AG04450 (cell line): Measurements from ENCODE around the gene TBP. TPM values are rescaled to one million over a fixed set of nuclear protein-coding genes. Genes with fewer than 3 reads are reported as not detected.
A peak's percentile ranks its signal among the peaks of the same experiment; 100 is the strongest.

Experiments
- CTCF ChIA-PET: fragments of 300-600, 350-600 bp; formaldehyde crosslinking; extraction: SDS; loops from one replicate; lab custom pipeline; 2022; ENCODE audit warnings: antibody characterized with exemption, inconsistent platforms; lab: Charles Lee
- POLR2A ChIA-PET: fragments of 350-600 bp; formaldehyde crosslinking; extraction: SDS; loops from one replicate; lab custom pipeline; 2021; ENCODE audit warnings: antibody characterized with exemption, inconsistent platforms; lab: Yijun Ruan, JAX
- DNase-seq: peaks from one replicate; pipeline ENCODE4 v3.0.0-alpha.2; 2011; ENCODE audit warnings: low read depth, low spot score
- H3K27ac ChIP-seq: one replicate; pipeline ENCODE4 v1.5.1; 2012; ENCODE audit warnings: low read depth, low read length, control low read depth
- H3K27me3 ChIP-seq: one replicate; pipeline ENCODE4 v1.6.0; 2012; ENCODE audit warnings: low read length; ENCODE audit not compliant: control insufficient read depth, insufficient read depth
- H3K4me3 ChIP-seq: 2 replicates; pipeline ENCODE4 v1.5.1; 2011; ENCODE audit warnings: mild to moderate bottlenecking, low read depth, low read length, control low read depth
- H3K9me3 ChIP-seq: 2 replicates; pipeline ENCODE4 v1.5.1; 2012; ENCODE audit warnings: low read length; ENCODE audit not compliant: control insufficient read depth, insufficient read depth
- CTCF ChIP-seq: IDR thresholded peaks from 2 replicates; pipeline ENCODE4 v1.5.1; 2011; ENCODE audit warnings: low read depth, low read length, control low read depth, inconsistent platforms
- polyA plus RNA-seq: library from polyadenylated mRNA; depleted of rRNA; stranded (reverse); fragments of >200 nt; gene quantifications from 2 replicates; pipeline ENCODE4 v1.2.3, GENCODE V29; 2011

Gene TBP
- polyA plus RNA-seq, 1 experiment: 14.3 TPM

- H3K27ac ChIP-seq: peak within 1 kb of the TSS; percentile 47
- TF ChIP-seq CTCF: no peak
- peak within 1 kb of the TSS; percentile 96 for H3K4me3 ChIP-seq
- CTCF ChIA-PET: interaction anchor here (0.9 to 1.7 kb wide), 9 partner anchors 10 to 801 kb away, joined by 3 to 14 read pairs (median 3); no protein-coding TSS in a partner anchor
- H3K27me3 ChIP-seq: no peaks in the 10 kb centered on the region
- H3K9me3 ChIP-seq: no peaks in the 10 kb centered on the region
- DNase-seq: peak; percentile 74
- POLR2A ChIA-PET: interaction anchor here (0.6 to 1.4 kb wide), 3 partner anchors 9 to 34 kb away, joined by 3 to 7 read pairs (median 6); partner anchors contain the start of gene TBP
These were observed 30.2 kb downstream of the TBP start, which contains the start of gene PDCD2 for GRCh38 chr6:170584181-170584953. PDCD2 (minus strand) TSS chr6:170584637; CDS start chr6:170584581, 56 bp downstream.

GRCh38 chr6:170584954-170585498 lies 30.9 kb downstream of the TBP start:
- Histone ChIP-seq H3K27me3 (no peaks in the 10 kb centered on the region), H3K4me3 (peak overlapping the region; percentile 96), H3K9me3 (no peaks in the 10 kb centered on the region), H3K27ac (peak overlapping the region; percentile 47)
- DNase-seq: no peak
- no peak for TF ChIP-seq CTCF
- CTCF ChIA-PET: interaction anchor here (1.2 to 1.7 kb wide), 2 partner anchors 10 to 55 kb away, joined by 3 to 14 read pairs; no protein-coding TSS in a partner anchor
- POLR2A ChIA-PET: interaction anchor here (1.4 kb wide), 1 partner anchor 31 kb away, joined by 7 read pairs; the partner anchor contains the start of gene TBP

- ChIA-PET POLR2A (no interaction called here), CTCF (no interaction called here)
- TF ChIP-seq CTCF: no peak
- no peak for DNase-seq
- Histone ChIP-seq H3K27ac (no peak overlapping the region), H3K4me3 (no peak overlapping the region), H3K9me3 (no peaks in the 10 kb centered on the region), H3K27me3 (no peaks in the 10 kb centered on the region)
These were observed 36.6 kb downstream of the TBP start for GRCh38 chr6:170590725-170591124.

GRCh38 chr6:170596426-170596825 lies 42.3 kb downstream of the TBP start:
- Histone ChIP-seq H3K27me3 (no peaks in the 10 kb centered on the region), H3K9me3 (no peaks in the 10 kb centered on the region), H3K27ac (no peak overlapping the region), H3K4me3 (no peak overlapping the region)
- CTCF ChIA-PET: no interaction called here
- DNase-seq: no peak
- POLR2A ChIA-PET: no interaction called here
- no peak for TF ChIP-seq CTCF

DNA sequence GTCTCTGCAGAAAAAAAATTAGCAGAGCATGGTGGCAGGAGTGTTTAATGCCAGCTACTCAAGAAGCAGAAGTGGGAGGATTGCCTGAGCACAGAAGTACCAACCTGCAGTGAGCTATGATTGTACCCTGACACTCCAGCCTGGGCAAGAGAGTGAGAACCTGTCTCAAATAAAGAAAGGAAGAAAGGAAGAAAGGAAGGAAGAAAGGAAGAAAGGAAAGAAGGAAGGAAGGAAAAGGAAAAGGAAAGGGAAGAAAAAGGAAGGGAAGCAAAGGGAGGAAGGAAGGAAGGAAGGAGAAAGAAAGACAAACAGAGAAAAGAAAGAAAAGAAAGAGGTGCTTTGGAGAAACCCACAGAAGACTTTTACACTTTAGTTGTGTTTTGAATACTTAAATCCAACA lies 43.1 kb downstream of the TBP start:
- no peak for DNase-seq
- Histone ChIP-seq H3K27ac (no peak overlapping the region), H3K27me3 (no peaks in the 10 kb centered on the region), H3K4me3 (no peak overlapping the region), H3K9me3 (no peaks in the 10 kb centered on the region)
- TF ChIP-seq CTCF: no peak
- POLR2A ChIA-PET: no interaction called here
- CTCF ChIA-PET: no interaction called here
